SIG-M5 treated with dmso at 0.1 percent for 504 hours (cell line): Measurements from ENCODE around the gene RYR2.

ENCODE experiments used
- DNase-seq: peaks from one replicate; lab custom pipeline; 2025; ENCODE audit not compliant: unreplicated experiment; lab: John Stamatoyannopoulos, UW

The RYR2 gene

GRCh38 chr1:237187842-237188241, 145.9 kb downstream of the RYR2 start:
- DNase-seq, result no peak

DNA sequence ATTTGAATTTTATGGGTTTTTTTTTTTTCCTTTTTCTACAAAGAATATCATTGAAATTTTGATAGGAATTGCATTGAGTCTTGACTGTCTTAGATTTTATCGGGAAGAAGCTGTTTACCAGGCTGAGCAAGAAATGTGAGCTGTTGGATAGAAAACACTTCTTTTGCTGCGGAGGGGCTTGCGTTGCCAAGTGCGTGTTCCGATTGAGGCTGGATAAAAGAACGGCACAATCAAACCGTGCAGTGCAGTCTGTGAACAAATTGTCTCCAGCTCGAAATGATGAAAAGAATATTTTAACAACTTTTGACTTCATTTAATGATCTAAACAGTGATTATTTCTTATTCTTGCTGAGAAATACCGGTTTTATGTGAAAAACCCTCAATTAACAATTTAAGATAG, 149.4 kb downstream of the RYR2 start:
- no peak for DNase-seq

GRCh38 chr1:237197470-237198425, 155.8 kb downstream of the RYR2 start:
- no peak for DNase-seq

DNA sequence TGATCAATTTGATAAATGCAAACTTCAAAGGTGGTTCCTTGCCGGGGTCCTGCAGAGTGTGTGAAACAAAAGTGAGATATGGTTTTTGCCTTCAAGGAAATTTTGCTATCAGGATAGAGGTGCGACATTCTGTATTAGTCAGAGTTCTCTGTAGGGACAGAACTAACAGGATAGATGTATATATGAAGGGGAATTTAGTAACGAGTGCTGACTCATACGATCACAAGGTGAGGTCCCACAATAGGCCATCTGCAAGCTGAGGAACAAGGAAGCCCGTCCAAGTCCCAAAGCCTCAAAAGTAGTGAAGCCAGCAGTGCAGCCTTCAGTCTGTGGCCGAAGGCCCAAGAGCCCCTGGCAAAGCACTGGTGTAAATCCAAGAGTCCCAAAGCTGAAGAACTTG, 157.0 kb downstream of the RYR2 start:
- no peak for DNase-seq

GRCh38 chr1:237201155-237201554, 159.2 kb downstream of the RYR2 start:
- DNase-seq, result no peak

- no peak for DNase-seq
Observed at GRCh38 chr1:237204841-237205240, 162.9 kb downstream of the RYR2 start.

DNA sequence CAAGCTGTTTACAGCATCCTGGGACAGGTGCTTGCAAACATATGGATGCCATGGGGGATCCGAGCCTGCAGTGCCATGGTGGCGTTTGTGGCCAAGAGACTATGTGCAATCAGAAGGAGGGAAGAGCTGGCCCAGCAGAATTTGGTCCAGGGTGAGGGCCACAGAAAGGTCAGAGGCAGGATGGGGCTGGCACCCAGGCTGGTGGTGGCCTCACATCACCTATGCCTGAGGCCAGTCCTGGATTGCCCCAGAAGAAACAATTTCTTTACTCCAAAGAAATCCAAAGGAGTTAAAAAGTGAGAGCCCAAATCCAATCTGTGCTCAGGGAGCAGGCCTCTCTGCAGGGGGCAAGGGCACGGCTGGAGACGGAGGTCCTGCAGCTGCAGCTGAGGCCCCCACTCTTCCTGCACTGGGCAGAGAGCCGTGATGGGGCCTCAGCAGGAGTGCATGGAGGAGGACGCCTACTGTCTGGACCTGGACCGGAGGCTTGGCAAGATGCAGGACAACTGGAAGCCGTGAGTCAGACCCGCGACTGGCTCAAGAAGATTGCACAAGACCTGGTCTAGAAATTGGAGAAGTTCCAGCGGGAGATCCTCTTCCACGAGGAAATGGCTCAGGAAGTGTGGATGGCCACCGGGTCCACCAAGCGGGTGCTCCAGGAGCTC, 163.5 kb downstream of the RYR2 start:
- DNase-seq, result no peak

DNA sequence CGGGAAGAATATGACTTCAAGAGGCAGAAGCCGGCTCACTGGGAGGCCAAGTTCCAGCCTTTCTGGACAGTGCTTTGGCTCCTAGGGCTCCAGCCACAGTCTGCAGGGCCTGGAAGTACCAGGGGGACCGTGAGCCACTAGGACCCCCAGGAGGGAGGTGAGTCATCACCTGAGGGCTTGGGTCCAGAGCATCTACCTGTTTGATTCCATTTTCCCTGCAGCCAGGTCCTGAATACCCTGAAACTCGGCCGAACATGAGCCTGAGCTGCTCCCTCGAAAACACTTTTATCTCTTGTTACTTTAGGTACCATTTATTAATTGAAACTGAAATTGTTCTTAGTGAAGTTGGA, 164.1 kb downstream of the RYR2 start:
- DNase-seq, result no peak

- DNase-seq, result no peak
Observed at GRCh38 chr1:237211031-237211430, 169.0 kb downstream of the RYR2 start.

DNA sequence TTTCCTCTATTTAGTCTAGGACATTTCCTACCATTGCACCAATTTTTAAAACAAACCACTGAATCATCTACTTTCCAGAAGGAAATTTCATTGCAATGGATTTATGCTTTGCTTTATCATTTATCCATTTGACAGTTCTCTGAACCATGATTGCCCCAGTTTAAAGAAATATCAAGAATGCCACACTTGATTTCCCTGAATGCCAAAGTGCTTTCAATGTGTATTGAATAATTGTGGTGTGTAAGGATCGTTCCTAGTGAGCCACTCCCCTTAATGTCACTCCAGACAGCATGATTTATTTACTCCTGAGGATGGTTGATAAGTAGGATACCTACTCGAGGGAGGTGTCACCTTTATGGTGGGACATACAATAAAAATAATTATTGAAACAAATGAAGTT, 169.6 kb downstream of the RYR2 start:
- no peak for DNase-seq

DNA sequence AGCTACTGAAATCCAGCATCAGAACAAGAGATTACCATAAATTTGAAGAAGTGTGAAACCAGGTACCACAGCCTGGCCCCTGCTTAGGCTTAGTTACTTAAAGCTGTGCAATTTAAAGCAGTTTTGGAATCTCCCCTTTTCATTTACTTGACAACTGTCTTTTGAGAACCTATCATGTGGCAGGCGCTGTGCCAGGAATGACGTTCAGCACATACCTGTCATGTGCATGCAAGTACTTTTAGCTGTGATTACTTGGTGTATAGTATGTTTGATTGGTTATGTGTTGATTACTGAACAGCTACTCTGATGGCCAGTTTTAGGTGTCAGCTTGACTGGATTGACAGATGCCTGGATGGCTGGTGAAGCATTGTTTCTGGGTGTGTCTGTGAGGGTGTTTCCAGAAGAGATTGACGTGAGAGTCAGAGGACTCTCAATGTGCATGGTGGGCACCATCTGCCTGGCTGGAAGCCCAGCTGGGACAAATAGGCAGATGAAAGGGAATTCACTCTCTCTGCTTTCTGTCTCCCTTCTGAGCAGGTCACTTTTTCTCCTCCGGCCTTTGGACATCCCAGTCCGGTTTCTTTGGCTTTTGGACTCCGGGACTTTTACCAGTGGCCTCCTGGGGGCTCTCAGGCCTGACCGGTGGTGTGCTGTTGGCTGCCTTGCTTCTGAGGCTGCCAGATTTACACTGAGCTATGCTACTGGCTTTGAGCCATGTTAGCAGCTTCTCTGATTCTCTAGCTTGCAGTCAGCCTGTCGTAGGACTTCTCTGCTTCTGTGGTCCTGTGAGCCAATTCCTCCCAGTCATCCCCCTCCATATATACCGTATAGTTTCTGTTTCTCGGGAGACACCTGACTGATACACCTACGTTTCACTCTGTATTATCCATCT, 178.0 kb downstream of the RYR2 start:
- no peak for DNase-seq

DNA sequence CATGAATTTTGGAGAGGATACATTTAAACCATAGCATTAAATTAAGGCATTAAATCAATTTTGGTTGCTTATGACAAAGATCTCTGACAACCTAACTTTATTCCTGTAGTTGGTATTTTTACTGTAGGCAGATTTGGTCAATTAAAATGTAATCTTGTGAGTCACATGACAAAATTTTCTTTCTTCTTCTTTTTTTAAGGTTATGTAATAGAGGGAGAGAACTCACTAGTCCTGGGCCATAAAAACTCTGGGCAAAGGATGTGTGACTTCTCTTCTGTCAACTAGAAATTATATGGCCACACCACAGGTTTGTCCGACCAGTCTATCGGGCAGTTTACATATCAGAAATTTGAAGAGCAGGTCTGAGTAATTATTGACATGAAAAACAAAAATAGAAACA, 181.4 kb downstream of the RYR2 start:
- no peak for DNase-seq

GRCh38 chr1:237226177-237226944, 184.4 kb downstream of the RYR2 start:
- no peak for DNase-seq

GRCh38 chr1:237227476-237227875, 185.5 kb downstream of the RYR2 start:
- no peak for DNase-seq

DNA sequence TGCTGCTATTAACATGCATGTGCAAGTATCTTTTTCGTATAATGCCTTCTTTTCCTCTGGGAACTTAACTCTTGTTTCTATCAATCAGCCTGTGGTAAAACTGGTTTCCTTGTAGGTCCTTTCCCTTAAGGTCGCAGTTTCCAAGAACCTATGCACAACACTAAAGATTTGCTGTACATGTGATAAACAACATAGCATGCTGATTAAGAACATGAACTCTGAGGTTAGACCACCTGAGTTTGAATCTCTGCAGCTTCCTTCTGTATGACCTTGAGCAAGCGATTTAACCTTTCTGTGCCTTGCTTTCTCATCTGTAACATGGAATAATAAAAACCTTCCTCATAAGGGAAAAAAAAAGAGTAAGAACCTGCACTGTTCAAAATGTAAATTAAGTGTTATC, 186.4 kb downstream of the RYR2 start:
- no peak for DNase-seq

DNA sequence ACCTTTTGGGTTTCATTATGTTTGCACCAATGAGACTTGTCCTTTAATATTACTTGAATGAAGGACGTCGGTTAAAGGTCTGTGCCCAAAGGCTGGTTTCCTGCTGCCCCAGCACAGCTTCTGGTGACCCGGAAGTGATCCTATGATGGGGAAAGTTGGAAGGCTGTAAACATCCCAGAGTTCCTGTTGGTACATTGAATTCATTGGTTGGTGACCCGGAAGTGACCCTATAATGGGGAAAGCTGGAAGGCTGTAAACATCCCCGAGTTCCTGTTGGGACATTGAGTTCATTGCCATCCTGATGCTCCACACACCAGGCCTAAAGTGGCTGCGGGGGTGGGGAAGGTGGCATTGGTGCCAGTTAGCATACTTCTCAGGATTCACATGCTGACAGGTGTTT, 187.3 kb downstream of the RYR2 start:
- DNase-seq, result no peak

GRCh38 chr1:237232501-237232900, 190.5 kb downstream of the RYR2 start:
- no peak for DNase-seq

DNA sequence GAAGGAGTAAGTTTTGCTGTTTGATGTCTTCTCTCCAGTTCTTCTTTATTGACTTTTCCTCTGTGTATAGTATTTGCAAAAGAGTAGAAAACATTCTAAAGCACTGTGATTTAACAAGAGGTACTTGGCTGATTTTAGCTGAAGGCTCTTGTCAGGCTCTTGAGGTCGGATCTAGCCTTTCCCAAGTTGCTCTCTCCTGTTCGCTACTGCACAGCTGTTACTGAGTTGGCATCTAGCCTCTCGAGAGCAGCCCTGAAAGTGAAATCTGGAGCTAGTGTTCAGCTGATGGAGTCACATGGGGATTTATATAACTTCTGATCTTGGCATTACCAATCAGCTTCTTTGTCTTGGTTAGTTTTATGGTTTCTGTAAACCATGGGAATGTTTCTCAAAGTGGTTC, 193.1 kb downstream of the RYR2 start:
- DNase-seq, result no peak

- no peak for DNase-seq
Observed at GRCh38 chr1:237237721-237238120, 195.7 kb downstream of the RYR2 start.

GRCh38 chr1:237239248-237239647, 197.3 kb downstream of the RYR2 start:
- DNase-seq, result no peak

DNA sequence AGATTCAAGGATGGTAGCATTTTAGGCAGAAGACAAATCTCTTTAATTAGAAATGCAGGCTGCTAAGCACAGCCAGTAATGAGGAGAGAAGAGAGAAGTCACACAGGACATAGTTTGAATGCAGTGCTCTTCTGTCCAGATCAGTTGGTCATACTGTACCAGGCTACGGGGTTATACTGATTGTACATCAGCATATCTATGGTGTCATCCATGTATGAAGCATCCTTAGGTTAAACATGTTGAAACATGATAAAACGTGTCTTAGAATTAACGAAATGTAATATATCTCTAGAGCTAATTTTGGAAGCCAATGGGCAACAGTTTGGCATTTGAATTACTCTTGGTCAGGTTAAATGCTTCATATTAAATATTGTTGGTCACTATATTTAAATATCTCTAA, 199.1 kb downstream of the RYR2 start:
- DNase-seq, result no peak
